Upper lobe of left lung (tissue), 4 donors: Measurements from ENCODE around the gene KCNN4.

Source experiments
- EP300 ChIP-seq, 4 donors: sonication (generic); formaldehyde crosslinking; IDR thresholded peaks; one replicate each; pipeline ENCODE4 v1.5.1; 2017; ENCODE audit warnings: antibody characterized with exemption in 4 of 4, control low read depth in 2 of 4
- POLR2A ChIP-seq, 4 donors: fragments of 450-650 bp; IDR thresholded peaks; one replicate each; pipeline ENCODE4 v1.5.1; 2016 to 2017; ENCODE audit warnings: antibody characterized with exemption in 4 of 4, mild to moderate bottlenecking in 2 of 4
- POLR2AphosphoS5 ChIP-seq, 2 donors: sonication (generic); formaldehyde crosslinking; IDR thresholded peaks; one replicate each; pipeline ENCODE4 v1.5.1; 2017; ENCODE audit warnings: antibody characterized with exemption in 2 of 2
- TF ChIP-seq, protein P1 (sequence below), 6 experiments: fragments of 450-650 bp in 4 of 6; fragments of 200-600 bp in 2 of 6; sonication (generic) in 2 of 6; IDR thresholded peaks; one replicate each; pipeline ENCODE4 v1.5.1; 2016 to 2019; ENCODE audit warnings: antibody characterized with exemption in 6 of 6

DNA sequence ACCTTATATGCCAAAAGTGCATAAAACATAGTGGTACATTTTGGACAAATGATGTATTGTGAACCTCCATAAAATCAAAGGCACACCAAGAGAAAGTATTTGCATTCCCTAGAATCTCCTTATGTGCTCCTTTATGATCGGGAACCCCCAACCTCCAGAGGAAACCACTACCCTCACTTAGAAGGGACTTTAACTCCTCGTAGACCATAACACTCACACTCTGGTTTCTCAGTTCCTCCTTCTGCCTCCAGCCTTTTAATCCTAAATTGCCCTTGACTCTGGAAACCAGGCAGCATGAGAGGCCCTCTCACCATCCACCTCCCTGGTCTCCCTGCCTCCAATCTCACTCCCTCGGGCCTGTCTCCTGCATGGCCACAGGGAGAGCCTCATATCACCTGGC, 9.8 kb upstream of the KCNN4 start:
- TF ChIP-seq EP300 (IDR thresholded peaks at IDR 0.05) = no peak
- TF ChIP-seq POLR2AphosphoS5 (IDR thresholded peaks at IDR 0.05) = no peak
- TF ChIP-seq, protein P1, sequence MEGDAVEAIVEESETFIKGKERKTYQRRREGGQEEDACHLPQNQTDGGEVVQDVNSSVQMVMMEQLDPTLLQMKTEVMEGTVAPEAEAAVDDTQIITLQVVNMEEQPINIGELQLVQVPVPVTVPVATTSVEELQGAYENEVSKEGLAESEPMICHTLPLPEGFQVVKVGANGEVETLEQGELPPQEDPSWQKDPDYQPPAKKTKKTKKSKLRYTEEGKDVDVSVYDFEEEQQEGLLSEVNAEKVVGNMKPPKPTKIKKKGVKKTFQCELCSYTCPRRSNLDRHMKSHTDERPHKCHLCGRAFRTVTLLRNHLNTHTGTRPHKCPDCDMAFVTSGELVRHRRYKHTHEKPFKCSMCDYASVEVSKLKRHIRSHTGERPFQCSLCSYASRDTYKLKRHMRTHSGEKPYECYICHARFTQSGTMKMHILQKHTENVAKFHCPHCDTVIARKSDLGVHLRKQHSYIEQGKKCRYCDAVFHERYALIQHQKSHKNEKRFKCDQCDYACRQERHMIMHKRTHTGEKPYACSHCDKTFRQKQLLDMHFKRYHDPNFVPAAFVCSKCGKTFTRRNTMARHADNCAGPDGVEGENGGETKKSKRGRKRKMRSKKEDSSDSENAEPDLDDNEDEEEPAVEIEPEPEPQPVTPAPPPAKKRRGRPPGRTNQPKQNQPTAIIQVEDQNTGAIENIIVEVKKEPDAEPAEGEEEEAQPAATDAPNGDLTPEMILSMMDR (IDR thresholded peaks at IDR 0.05) = no peak
- TF ChIP-seq POLR2A (IDR thresholded peaks at IDR 0.05) = no peak
